Measurements from ENCODE around the gene ADGRG6.

- no peak for TF ChIP-seq CTCF (IDR thresholded peaks at IDR 0.05)
- no peak for TF ChIP-seq POLR2A (IDR thresholded peaks at IDR 0.05)
- TF ChIP-seq EP300 (IDR thresholded peaks at IDR 0.05), result no peak
These were observed 144.4 kb downstream of the ADGRG6 start for GRCh38 chr6:142446168-142446567.

All from ovary (tissue), 3 donors.